Chondrocyte (in vitro differentiated cells): Measurements from ENCODE around the gene RALGPS1. TPM values are rescaled to one million over a fixed set of nuclear protein-coding genes. Genes with fewer than 3 reads are reported as not detected.

Source experiments
- DNase-seq: peaks from one replicate; pipeline ENCODE4 v3.0.0; 2021; ENCODE audit warnings: mixed read lengths, low spot score
- H3K27ac Mint-ChIP-seq: one replicate; pipeline ENCODE4 v1.8.0; 2021; ENCODE audit warnings: mild to moderate bottlenecking, moderate library complexity, mixed read lengths; ENCODE audit not compliant: unreplicated experiment
- H3K27me3 Mint-ChIP-seq: 2 replicates; pipeline ENCODE4 v1.8.0; 2021; ENCODE audit warnings: low read depth, mixed read lengths
- H3K36me3 Mint-ChIP-seq: 2 replicates; pipeline ENCODE4 v1.8.0; 2021; ENCODE audit warnings: low read depth, mixed read lengths
- H3K4me1 Mint-ChIP-seq: 2 replicates; pipeline ENCODE4 v1.8.0; 2021; ENCODE audit warnings: low read depth, mild to moderate bottlenecking, mixed read lengths
- H3K4me3 Mint-ChIP-seq: one replicate; pipeline ENCODE4 v1.8.0; 2021; ENCODE audit warnings: mild to moderate bottlenecking, moderate library complexity, mixed read lengths; ENCODE audit not compliant: unreplicated experiment
- H3K9me3 Mint-ChIP-seq: 2 replicates; pipeline ENCODE4 v1.8.0; 2021; ENCODE audit warnings: low read depth, mixed read lengths
- CTCF ChIP-seq: fragments of 200-600 bp; sonication (generic); IDR thresholded peaks from 2 replicates; pipeline ENCODE4 v1.5.0; 2021; ENCODE audit warnings: antibody characterized with exemption, mild to moderate bottlenecking, moderate library complexity
- total RNA-seq: library from RNA; stranded (reverse); gene quantifications from 3 replicates; pipeline ENCODE4 v1.2.1, GENCODE V29; 2021

RALGPS1 gene
- total RNA-seq, 1 donor from 2014 or later = 8.1 TPM

GRCh38 chr9:127050152-127050551 lies 135.6 kb downstream of the RALGPS1 start:
- H3K27ac Mint-ChIP-seq = no peak overlapping the region
- H3K4me3 Mint-ChIP-seq = no peak overlapping the region
- H3K27me3 Mint-ChIP-seq = no peaks in the 10 kb centered on the region
- H3K4me1 Mint-ChIP-seq = peaks cover 12% of the 10 kb centered on the region
- TF ChIP-seq CTCF = no peak
- H3K9me3 Mint-ChIP-seq = no peaks in the 10 kb centered on the region
- DNase-seq = no peak
- no peaks in the 10 kb centered on the region for H3K36me3 Mint-ChIP-seq

- TF ChIP-seq CTCF = no peak
- no peak overlapping the region for H3K27ac Mint-ChIP-seq
- no peaks in the 10 kb centered on the region for H3K9me3 Mint-ChIP-seq
- H3K36me3 Mint-ChIP-seq = no peaks in the 10 kb centered on the region
- no peak for DNase-seq
- no peaks in the 10 kb centered on the region for H3K27me3 Mint-ChIP-seq
- H3K4me1 Mint-ChIP-seq = peaks cover 12% of the 10 kb centered on the region
- no peak overlapping the region for H3K4me3 Mint-ChIP-seq
Observed at GRCh38 chr9:127050591-127051001, 136.0 kb downstream of the RALGPS1 start.

- H3K27ac Mint-ChIP-seq = no peak overlapping the region
Observed at GRCh38 chr9:127051881-127052595, 137.5 kb downstream of the RALGPS1 start.

GRCh38 chr9:127053057-127053821 lies 138.7 kb downstream of the RALGPS1 start:
- Mint-ChIP-seq H3K27me3 (no peaks in the 10 kb centered on the region), H3K27ac (no peak overlapping the region), H3K9me3 (no peaks in the 10 kb centered on the region), H3K4me1 (peaks cover 12% of the 10 kb centered on the region), H3K36me3 (no peaks in the 10 kb centered on the region), H3K4me3 (no peak overlapping the region)
- DNase-seq = no peak
- TF ChIP-seq CTCF = no peak

More at GRCh38 chr9:127051881-127052595, 137.5 kb downstream of the RALGPS1 start:
- Mint-ChIP-seq H3K4me1 (peaks cover 12% of the 10 kb centered on the region), H3K27me3 (no peaks in the 10 kb centered on the region), H3K36me3 (no peaks in the 10 kb centered on the region), H3K4me3 (no peak overlapping the region), H3K9me3 (no peaks in the 10 kb centered on the region)
- DNase-seq = no peak
- TF ChIP-seq CTCF = no peak

GRCh38 chr9:127053960-127054359 lies 139.4 kb downstream of the RALGPS1 start:
- H3K27me3 Mint-ChIP-seq = no peaks in the 10 kb centered on the region
- no peak overlapping the region for H3K27ac Mint-ChIP-seq
- no peak overlapping the region for H3K4me3 Mint-ChIP-seq
- peaks cover 8% of the 10 kb centered on the region for H3K4me1 Mint-ChIP-seq
- no peaks in the 10 kb centered on the region for H3K9me3 Mint-ChIP-seq
- H3K36me3 Mint-ChIP-seq = no peaks in the 10 kb centered on the region
- no peak for TF ChIP-seq CTCF
- DNase-seq = no peak
